Measurements from ENCODE around the gene CST3. TPM values are rescaled to one million over a fixed set of nuclear protein-coding genes. Genes with fewer than 3 reads are reported as not detected.

Gene CST3
- total RNA-seq, 1 donor, result 55.3 TPM

DNA sequence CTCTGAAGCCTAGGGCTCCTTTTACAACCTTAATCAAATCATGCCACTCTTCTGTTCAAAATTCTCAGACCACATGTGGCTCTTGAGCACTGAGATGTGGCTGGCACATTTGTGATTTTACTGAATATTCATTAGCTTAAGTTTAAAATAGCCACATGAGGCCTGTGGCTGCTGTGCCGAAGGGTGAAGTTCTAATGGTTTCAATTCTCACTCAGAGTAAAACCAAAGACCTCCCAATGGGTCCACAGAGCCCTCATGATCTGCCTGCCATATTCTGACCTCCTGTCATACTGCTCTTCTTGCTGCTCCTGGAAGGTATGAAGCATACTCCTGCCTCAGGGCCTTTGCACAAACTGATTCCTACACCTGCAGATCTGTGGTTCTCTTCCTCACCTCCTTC is 7.8 kb upstream of the CST3 start:
- DNase-seq (ENCODE audit: low read depth), result no peak
- TF ChIP-seq, protein P1, sequence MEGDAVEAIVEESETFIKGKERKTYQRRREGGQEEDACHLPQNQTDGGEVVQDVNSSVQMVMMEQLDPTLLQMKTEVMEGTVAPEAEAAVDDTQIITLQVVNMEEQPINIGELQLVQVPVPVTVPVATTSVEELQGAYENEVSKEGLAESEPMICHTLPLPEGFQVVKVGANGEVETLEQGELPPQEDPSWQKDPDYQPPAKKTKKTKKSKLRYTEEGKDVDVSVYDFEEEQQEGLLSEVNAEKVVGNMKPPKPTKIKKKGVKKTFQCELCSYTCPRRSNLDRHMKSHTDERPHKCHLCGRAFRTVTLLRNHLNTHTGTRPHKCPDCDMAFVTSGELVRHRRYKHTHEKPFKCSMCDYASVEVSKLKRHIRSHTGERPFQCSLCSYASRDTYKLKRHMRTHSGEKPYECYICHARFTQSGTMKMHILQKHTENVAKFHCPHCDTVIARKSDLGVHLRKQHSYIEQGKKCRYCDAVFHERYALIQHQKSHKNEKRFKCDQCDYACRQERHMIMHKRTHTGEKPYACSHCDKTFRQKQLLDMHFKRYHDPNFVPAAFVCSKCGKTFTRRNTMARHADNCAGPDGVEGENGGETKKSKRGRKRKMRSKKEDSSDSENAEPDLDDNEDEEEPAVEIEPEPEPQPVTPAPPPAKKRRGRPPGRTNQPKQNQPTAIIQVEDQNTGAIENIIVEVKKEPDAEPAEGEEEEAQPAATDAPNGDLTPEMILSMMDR (IDR thresholded peaks at IDR 0.05; ENCODE audit: insufficient read depth, low read depth, low read length), result no peak
- no peak overlapping the region for H3K4me3 ChIP-seq (ENCODE audit: low read depth, low read length)

DNA sequence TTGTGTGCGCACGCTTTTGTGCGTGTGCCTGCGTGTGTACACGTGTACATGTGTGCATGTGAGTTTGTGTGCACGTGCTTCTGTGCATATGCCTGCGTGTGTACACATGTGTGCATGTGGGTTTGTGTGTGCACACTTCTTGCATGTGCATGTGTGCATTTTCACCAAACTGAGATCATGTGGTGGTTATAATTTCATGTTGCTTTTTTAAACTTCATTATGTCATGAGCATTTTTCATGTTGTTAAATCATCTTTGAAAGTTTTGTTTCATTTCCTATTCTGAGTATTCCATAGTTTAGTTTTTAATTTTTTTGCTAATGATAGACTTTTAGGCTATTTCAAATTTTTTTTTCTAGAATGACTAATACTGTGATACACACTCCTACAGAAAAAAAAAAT is 6.4 kb upstream of the CST3 start:
- no peak overlapping the region for H3K4me3 ChIP-seq (ENCODE audit: low read depth, low read length)
- DNase-seq (ENCODE audit: low read depth), result no peak
- TF ChIP-seq, protein P1 (IDR thresholded peaks at IDR 0.05; ENCODE audit: insufficient read depth, low read depth, low read length), result no peak

DNA sequence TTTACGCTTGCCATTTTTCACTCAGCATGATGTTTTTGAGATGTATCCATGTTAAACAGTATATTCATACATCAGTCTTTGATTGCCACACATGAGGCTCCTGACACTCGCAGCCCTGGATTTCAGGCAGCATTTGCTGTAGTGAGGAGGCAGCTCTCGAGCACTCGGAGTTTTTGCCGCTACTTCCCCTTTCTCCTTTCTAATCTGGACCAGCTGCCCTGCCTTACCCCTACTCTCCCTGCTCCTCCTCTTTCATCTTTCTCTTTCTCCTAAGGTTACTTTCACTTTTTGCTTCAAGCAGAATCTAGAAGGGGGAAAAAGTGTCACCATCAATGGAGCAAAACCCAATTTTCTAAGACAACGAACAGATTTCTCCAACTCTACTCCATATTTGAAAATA is 5.9 kb upstream of the CST3 start:
- TF ChIP-seq, protein P1 (IDR thresholded peaks at IDR 0.05; ENCODE audit: insufficient read depth, low read depth, low read length), result no peak
- H3K4me3 ChIP-seq (ENCODE audit: low read depth, low read length), result no peak overlapping the region
- no peak for DNase-seq (ENCODE audit: low read depth)

DNA sequence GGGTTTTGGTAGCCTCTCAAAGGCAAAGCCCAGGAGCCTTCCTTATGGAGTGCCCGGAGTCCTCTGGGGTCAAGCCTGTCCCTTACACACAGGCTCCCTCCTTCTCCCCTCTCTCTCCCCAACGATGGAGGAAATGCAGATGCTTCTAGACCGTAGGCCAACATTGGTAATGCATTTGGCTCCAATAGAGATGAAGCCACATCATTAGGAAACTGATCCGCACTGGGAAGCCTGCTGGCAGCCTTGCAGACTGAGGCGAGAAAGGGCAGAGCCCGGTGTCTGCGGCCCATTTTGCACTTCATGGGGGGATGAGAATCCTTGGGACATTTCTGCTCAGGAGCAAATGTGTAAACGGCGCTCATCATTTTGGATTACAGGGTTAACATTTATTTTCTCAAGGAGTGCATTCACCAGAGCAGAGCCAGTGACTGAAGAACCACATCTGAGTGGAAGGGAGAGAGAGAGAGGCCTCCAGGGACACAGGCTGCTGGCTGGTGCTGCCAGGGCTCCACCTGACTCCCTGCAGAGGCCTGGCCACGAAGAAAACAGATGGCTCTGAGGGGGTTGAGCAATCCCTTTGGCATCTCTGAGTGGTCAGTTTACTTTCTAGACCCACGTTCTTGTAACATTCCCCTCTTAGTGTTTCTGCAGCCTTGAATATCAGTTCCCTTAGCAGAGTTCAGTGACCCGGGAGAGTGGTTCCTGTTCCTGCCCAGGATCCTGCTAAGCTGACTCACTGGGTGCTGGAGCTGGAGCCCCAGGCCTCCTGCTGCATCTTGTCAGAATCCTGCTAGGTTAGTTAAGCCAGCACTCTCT is 4.4 kb upstream of the CST3 start:
- TF ChIP-seq, protein P1 (IDR thresholded peaks at IDR 0.05; ENCODE audit: insufficient read depth, low read depth, low read length), result peak; percentile 3
- peak; percentile 97 for DNase-seq (ENCODE audit: low read depth)
- no peak overlapping the region for H3K4me3 ChIP-seq (ENCODE audit: low read depth, low read length)

DNA sequence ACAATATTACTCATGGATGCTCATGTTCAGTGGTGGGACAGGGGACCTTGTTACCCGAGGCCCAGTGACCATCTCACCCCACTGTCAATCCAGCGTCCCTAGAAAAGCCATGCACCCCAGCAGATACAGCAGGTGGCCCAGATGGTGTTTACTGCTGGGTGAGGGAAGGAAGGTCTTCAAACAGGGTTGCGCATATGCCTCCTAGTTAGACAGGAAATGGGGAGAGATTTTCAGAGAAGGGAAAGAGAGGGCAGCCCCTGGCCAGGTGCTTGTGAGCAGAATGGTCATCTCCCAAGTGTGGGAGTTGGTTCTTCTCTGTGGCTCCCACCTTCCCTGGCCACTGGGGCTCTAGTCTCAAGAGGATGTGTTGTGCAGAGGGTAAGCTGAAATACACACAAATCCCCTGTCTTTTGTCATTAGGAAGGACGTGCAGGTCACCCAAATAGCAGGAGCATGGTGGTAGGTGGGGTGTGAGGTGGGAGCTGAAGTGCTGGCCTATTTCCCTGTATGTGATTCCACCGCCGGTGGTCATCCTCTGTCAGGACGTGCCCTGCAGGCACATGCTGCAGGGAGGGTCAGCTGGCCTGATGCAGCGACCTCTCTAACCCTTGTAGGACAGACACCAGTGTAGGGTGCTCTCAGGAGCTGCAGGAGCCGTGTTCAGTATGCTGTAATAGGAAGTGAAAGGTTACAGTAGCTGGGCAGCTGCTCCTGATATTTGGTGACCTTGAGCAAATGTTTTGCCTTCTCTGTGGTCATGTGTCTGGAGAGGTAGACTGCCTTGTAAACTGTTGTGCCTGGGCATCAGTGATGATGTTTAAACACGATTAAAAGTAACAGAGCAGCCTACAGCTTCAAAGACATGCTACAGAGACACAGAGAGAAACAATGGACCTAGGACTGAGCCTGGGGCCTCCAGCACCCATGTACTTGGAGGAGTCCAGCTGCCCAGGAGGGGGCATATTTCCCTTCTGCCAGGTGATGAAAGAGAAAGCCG is 3.2 kb upstream of the CST3 start:
- TF ChIP-seq, protein P1 (IDR thresholded peaks at IDR 0.05; ENCODE audit: insufficient read depth, low read depth, low read length), result no peak
- DNase-seq (ENCODE audit: low read depth), result no peak
- H3K4me3 ChIP-seq (ENCODE audit: low read depth, low read length), result no peak overlapping the region

DNA sequence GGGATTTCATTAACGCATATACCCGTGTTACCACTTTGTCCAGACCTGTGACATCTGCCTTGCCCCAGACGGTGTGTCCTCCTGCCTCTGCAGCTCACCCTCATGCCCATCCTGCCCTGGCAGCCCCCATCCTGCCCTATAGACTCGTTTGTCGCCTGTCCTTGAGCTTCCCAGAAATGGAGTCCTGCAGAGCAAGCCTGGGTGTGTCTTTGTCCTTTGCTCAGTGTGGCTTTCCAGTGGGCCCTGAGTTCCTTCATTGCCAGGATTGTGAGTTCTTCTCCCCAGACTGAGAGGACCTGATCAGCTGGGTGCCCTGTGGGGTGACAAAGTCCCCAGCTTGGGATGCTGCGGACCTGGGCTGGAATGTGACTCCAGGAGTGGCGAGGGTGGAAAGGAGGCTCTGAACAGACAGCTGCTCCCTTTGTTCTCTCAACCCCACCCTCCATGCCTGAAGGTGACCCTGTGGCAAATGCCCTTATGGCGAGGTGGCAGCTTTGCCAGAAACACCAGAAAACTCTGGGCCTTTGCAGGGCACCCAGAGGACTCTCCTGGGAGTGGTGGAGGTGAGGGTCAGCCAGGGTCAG is 2.4 kb upstream of the CST3 start:
- TF ChIP-seq, protein P1 (IDR thresholded peaks at IDR 0.05; ENCODE audit: insufficient read depth, low read depth, low read length), result no peak
- no peak overlapping the region for H3K4me3 ChIP-seq (ENCODE audit: low read depth, low read length)
- no peak for DNase-seq (ENCODE audit: low read depth)

Measured in fibroblast of villous mesenchyme (primary cell).